SU-DHL-6 (cell line): ENCODE measurements around the gene MAP4K2.

Experiments
- H2AFZ ChIP-seq: fragments of 200-600 bp; sonication (generic); 2 replicates; pipeline ENCODE4 v1.6.1; 2014; ENCODE audit warnings: low read depth, mild to moderate bottlenecking, moderate library complexity, mixed read lengths, antibody characterized with exemption, low read length; ENCODE audit not compliant: severe bottlenecking
- H3F3A ChIP-seq: fragments of 200-600 bp; shearing (Covaris generic); 2 replicates; pipeline ENCODE4 v1.6.0; 2016; ENCODE audit warnings: antibody characterized with exemption, mild to moderate bottlenecking; ENCODE audit not compliant: insufficient read depth
- H3K27ac ChIP-seq: fragments of 200-600 bp; sonication (generic); 2 replicates; pipeline ENCODE4 v1.5.1; 2016; ENCODE audit warnings: low read depth, mild to moderate bottlenecking, low read length, moderate library complexity, mixed read lengths
- H3K27me3 ChIP-seq: fragments of 200-600 bp; sonication (generic), shearing (Covaris generic); 2 replicates; pipeline ENCODE4 v1.6.0; 2014; ENCODE audit warnings: mild to moderate bottlenecking, low read length
- H3K36me3 ChIP-seq: fragments of 200-600 bp; sonication (generic); 2 replicates; pipeline ENCODE4 v1.6.1; 2014; ENCODE audit warnings: mild to moderate bottlenecking, low read length, mixed read lengths
- H3K4me2 ChIP-seq: fragments of 300-600, 200-600 bp; shearing (Covaris generic), sonication (generic); 2 replicates; pipeline ENCODE4 v1.6.0; 2014; ENCODE audit warnings: low read length, low read depth, mild to moderate bottlenecking; ENCODE audit not compliant: poor library complexity, severe bottlenecking
- H3K4me3 ChIP-seq: fragments of 200-600 bp; sonication (generic); 2 replicates; pipeline ENCODE4 v1.5.1; 2014; ENCODE audit warnings: antibody characterized with exemption, low read length, mild to moderate bottlenecking, mixed read lengths; ENCODE audit not compliant: insufficient read depth, poor library complexity, severe bottlenecking
- H3K79me2 ChIP-seq: fragments of 200-600 bp; sonication (generic); 2 replicates; pipeline ENCODE4 v1.6.1; 2014; ENCODE audit warnings: mild to moderate bottlenecking, low read length, moderate library complexity; ENCODE audit not compliant: insufficient read depth
- H3K9ac ChIP-seq: fragments of 200-600 bp; sonication (generic); 2 replicates; pipeline ENCODE4 v1.7.0; 2014; ENCODE audit warnings: mild to moderate bottlenecking, low read length
- H3K9me2 ChIP-seq: fragments of 200-600 bp; sonication (generic); replicated peaks from 2 replicates; pipeline ENCODE4 v1.6.1; 2014; ENCODE audit warnings: low read length; ENCODE audit not compliant: insufficient read depth
- H3K9me3 ChIP-seq: fragments of 200-600 bp; sonication (generic); 2 replicates; pipeline ENCODE4 v1.6.1; 2014; ENCODE audit warnings: low read length, mixed read lengths; ENCODE audit not compliant: insufficient read depth
- H4K20me1 ChIP-seq: fragments of 200-600 bp; sonication (generic); 2 replicates; pipeline ENCODE4 v1.6.1; 2014; ENCODE audit warnings: low read depth, mild to moderate bottlenecking, antibody characterized with exemption, low read length, moderate library complexity, mixed read lengths
- CTCF ChIP-seq: fragments of 200-600 bp; sonication (generic); IDR thresholded peaks from one replicate; pipeline ENCODE4 v1.5.1; 2017; ENCODE audit warnings: antibody characterized with exemption, mild to moderate bottlenecking, low read length, moderate library complexity; ENCODE audit not compliant: insufficient read depth, poor library complexity, severe bottlenecking
- EZH2phosphoT487 ChIP-seq: fragments of 200-600 bp; sonication (generic), shearing (Covaris generic); conservative IDR thresholded peaks from 2 replicates; pipeline ENCODE4 v1.6.1; 2018; ENCODE audit warnings: mild to moderate bottlenecking, antibody characterized with exemption, low read length, moderate library complexity, mixed read lengths

Gene MAP4K2

GRCh38 chr11:64778473-64779298, 24.3 kb downstream of the MAP4K2 start, which contains the start of gene SF1:
SF1 (minus strand) TSS chr11:64778542; CDS start chr11:64778392, 150 bp downstream.
- peak within 1 kb of the TSS; percentile 91 for H3K27ac ChIP-seq
- peak within 1 kb of the TSS; percentile 73 for H2AFZ ChIP-seq
- no peaks in the 10 kb centered on the region for H3K9me3 ChIP-seq
- H3F3A ChIP-seq, result peaks cover 38% of the 10 kb centered on the region
- peaks cover 35% of the 10 kb centered on the region for H3K36me3 ChIP-seq
- TF ChIP-seq EZH2phosphoT487 (no peak), CTCF (no peak)
- H3K79me2 ChIP-seq, result peaks cover 39% of the 10 kb centered on the region
- H3K4me3 ChIP-seq, result peak within 1 kb of the TSS; percentile 87
- no peaks in the 10 kb centered on the region for H3K27me3 ChIP-seq
- H3K9me2 ChIP-seq, result no peaks in the 10 kb centered on the region
- peak within 1 kb of the TSS; percentile 90 for H3K4me2 ChIP-seq
- peaks cover 35% of the 10 kb centered on the region for H4K20me1 ChIP-seq
- peak within 1 kb of the TSS; percentile 89 for H3K9ac ChIP-seq

GRCh38 chr11:64778223-64778472, 24.9 kb downstream of the MAP4K2 start:
- no peak for TF ChIP-seq EZH2phosphoT487
- no peak for TF ChIP-seq CTCF
- peaks cover 40% of the 10 kb centered on the region for H3K36me3 ChIP-seq

GRCh38 chr11:64777449-64778222, 25.4 kb downstream of the MAP4K2 start:
- H3K4me2 ChIP-seq, result peak overlapping the region; percentile 90
- no peaks in the 10 kb centered on the region for H3K9me3 ChIP-seq
- H3K27ac ChIP-seq, result peak overlapping the region; percentile 91
- H3K9ac ChIP-seq, result peak overlapping the region; percentile 89
- peaks cover 47% of the 10 kb centered on the region for H3F3A ChIP-seq
- H3K27me3 ChIP-seq, result no peaks in the 10 kb centered on the region
- no peaks in the 10 kb centered on the region for H3K9me2 ChIP-seq
- peaks cover 45% of the 10 kb centered on the region for H3K36me3 ChIP-seq
- peak overlapping the region; percentile 87 for H3K4me3 ChIP-seq
- TF ChIP-seq EZH2phosphoT487 (no peak), CTCF (no peak)
- peaks cover 46% of the 10 kb centered on the region for H4K20me1 ChIP-seq
- H2AFZ ChIP-seq, result no peak overlapping the region
- H3K79me2 ChIP-seq, result peaks cover 49% of the 10 kb centered on the region

More at GRCh38 chr11:64778223-64778472, 24.9 kb downstream of the MAP4K2 start:
- H3K79me2 ChIP-seq, result peaks cover 44% of the 10 kb centered on the region
- peaks cover 41% of the 10 kb centered on the region for H4K20me1 ChIP-seq
- H3K27ac ChIP-seq, result peak overlapping the region; percentile 91
- peaks cover 43% of the 10 kb centered on the region for H3F3A ChIP-seq
- no peaks in the 10 kb centered on the region for H3K27me3 ChIP-seq
- H3K9ac ChIP-seq, result peak overlapping the region; percentile 89
- peak overlapping the region; percentile 45 for H3K4me2 ChIP-seq
- H3K9me3 ChIP-seq, result no peaks in the 10 kb centered on the region
- no peak overlapping the region for H2AFZ ChIP-seq
- no peaks in the 10 kb centered on the region for H3K9me2 ChIP-seq
- H3K4me3 ChIP-seq, result peak overlapping the region; percentile 77
